A673 (cell line): ENCODE results near the gene TAF1C.

Source experiments
- CTCF ChIP-seq: fragments of 300-800, 200-600 bp; sonication (generic); conservative IDR thresholded peaks from 2 replicates; pipeline ENCODE4 v1.5.1; 2017; ENCODE audit warnings: low read depth, mild to moderate bottlenecking, antibody characterized with exemption, low read length, moderate library complexity, mixed read lengths
- EZH2 ChIP-seq: fragments of 200-600 bp; sonication (generic); IDR thresholded peaks from 2 replicates; pipeline ENCODE4 v1.6.1; 2017; ENCODE audit warnings: borderline replicate concordance, low read depth, mild to moderate bottlenecking, mixed read lengths, antibody characterized with exemption, low read length; ENCODE audit not compliant: poor library complexity, severe bottlenecking

DNA sequence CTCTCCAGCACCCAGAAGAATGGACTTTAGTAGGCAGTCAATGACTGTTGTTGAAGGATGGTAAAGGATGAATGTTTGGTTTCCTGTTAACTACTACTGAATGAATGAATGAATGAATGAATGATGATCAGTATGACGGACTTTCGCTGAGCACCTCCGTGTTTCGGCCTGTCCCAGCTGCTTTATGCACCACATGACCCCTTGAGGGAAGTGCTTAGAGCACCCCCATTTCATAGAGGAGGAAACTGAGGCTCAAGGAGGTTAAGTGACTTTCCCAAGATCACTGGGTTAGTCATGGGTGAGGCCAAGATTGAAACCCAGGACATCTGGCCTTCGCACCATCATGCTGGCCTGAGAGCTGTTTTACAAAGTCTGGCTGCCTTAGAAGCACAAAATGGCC, 46.1 kb upstream of the TAF1C start:
- TF ChIP-seq CTCF (no peak), EZH2 (no peak)
